Measurements from ENCODE around the gene KMT5C. TPM values are rescaled to one million over a fixed set of nuclear protein-coding genes. Genes with fewer than 3 reads are reported as not detected.

Gene KMT5C
- total RNA-seq, 2 experiments from 2014 or later: 22.8 to 36.1 TPM

DNA sequence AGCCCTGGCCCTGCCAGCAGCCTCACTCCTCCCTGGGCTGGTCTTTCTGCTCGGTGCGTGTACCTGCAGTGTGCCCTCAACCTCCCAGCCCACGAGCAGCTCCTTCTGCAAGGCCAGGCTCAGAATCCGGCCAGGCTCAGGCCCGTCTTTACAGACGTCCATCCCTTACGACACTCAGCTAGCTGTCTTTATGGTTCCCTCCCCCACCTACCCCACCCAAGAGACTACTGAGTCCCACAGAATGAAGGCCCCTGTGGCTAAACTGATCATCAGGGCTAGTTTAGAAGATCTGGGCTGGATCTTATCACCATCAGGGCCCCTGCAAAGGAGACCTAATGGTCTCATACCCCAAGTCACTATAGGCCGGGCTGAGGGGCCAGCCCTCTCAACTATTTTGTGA lies 25.3 kb upstream of the KMT5C start:
- H4K20me1 ChIP-seq (ENCODE audit: insufficient read depth, low read length): no peaks in the 10 kb centered on the region
- no peak for DNase-seq (ENCODE audit: low spot score)
- H3K36me3 ChIP-seq (ENCODE audit: insufficient read depth, low read length): peaks cover 5% of the 10 kb centered on the region
- no peaks in the 10 kb centered on the region for H3K9me3 ChIP-seq (ENCODE audit: low read length)
- no peak overlapping the region for H2AFZ ChIP-seq (ENCODE audit: low read length)
- no peak overlapping the region for H3K27ac ChIP-seq (ENCODE audit: low read depth, low read length, poor library complexity, severe bottlenecking)
- TF ChIP-seq EZH2phosphoT487 (IDR thresholded peaks at IDR 0.05; ENCODE audit: borderline replicate concordance, low read depth, low read length): no peak
- TF ChIP-seq, protein P1, sequence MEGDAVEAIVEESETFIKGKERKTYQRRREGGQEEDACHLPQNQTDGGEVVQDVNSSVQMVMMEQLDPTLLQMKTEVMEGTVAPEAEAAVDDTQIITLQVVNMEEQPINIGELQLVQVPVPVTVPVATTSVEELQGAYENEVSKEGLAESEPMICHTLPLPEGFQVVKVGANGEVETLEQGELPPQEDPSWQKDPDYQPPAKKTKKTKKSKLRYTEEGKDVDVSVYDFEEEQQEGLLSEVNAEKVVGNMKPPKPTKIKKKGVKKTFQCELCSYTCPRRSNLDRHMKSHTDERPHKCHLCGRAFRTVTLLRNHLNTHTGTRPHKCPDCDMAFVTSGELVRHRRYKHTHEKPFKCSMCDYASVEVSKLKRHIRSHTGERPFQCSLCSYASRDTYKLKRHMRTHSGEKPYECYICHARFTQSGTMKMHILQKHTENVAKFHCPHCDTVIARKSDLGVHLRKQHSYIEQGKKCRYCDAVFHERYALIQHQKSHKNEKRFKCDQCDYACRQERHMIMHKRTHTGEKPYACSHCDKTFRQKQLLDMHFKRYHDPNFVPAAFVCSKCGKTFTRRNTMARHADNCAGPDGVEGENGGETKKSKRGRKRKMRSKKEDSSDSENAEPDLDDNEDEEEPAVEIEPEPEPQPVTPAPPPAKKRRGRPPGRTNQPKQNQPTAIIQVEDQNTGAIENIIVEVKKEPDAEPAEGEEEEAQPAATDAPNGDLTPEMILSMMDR (conservative IDR thresholded peaks at IDR 0.05; ENCODE audit: low read length): no peak
- intact Hi-C loops (cut with micrococcal nuclease; ENCODE audit: unreplicated experiment): no loop called here
- no peaks in the 10 kb centered on the region for H3K79me2 ChIP-seq (ENCODE audit: insufficient read depth, low read depth, low read length)
- H3K4me3 ChIP-seq (ENCODE audit: low read depth, low read length, poor library complexity, severe bottlenecking): no peak overlapping the region
- H3K9me2 ChIP-seq (ENCODE audit: insufficient read depth, low read length): no peaks in the 10 kb centered on the region
- POLR2A ChIA-PET: no interaction called here
- H3K4me2 ChIP-seq (ENCODE audit: low read length): no peak overlapping the region
- no TSS peak for BruUV-seq (replicated peaks)
- peaks cover 21% of the 10 kb centered on the region for H3K4me1 ChIP-seq (ENCODE audit: insufficient read depth, low read length, poor library complexity, severe bottlenecking)
- CTCF ChIA-PET (ENCODE audit: unreplicated experiment): no interaction called here

- Histone ChIP-seq H2AFZ (ENCODE audit: low read length) (no peak overlapping the region), H3K4me3 (ENCODE audit: low read depth, low read length, poor library complexity, severe bottlenecking) (no peak overlapping the region), H3K79me2 (ENCODE audit: insufficient read depth, low read depth, low read length) (no peaks in the 10 kb centered on the region), H3K9me2 (ENCODE audit: insufficient read depth, low read length) (no peaks in the 10 kb centered on the region), H3K9me3 (ENCODE audit: low read length) (no peaks in the 10 kb centered on the region), H3K4me1 (ENCODE audit: insufficient read depth, low read length, poor library complexity, severe bottlenecking) (peaks cover 5% of the 10 kb centered on the region), H3K27ac (ENCODE audit: low read depth, low read length, poor library complexity, severe bottlenecking) (no peak overlapping the region), H3K36me3 (ENCODE audit: insufficient read depth, low read length) (no peaks in the 10 kb centered on the region), H3K4me2 (ENCODE audit: low read length) (no peak overlapping the region), H4K20me1 (ENCODE audit: insufficient read depth, low read length) (no peaks in the 10 kb centered on the region)
- no peak for DNase-seq (ENCODE audit: low spot score)
- POLR2A ChIA-PET: no interaction called here
- no TSS peak for BruUV-seq (replicated peaks)
- CTCF ChIA-PET (ENCODE audit: unreplicated experiment): interaction anchor here (0.6 kb wide), 1 partner anchor 23 kb away, joined by 4 read pairs; no protein-coding TSS in a partner anchor
- intact Hi-C loops (cut with micrococcal nuclease; ENCODE audit: unreplicated experiment): no loop called here
- TF ChIP-seq EZH2phosphoT487 (IDR thresholded peaks at IDR 0.05; ENCODE audit: borderline replicate concordance, low read depth, low read length): no peak
- TF ChIP-seq, protein P1 (conservative IDR thresholded peaks at IDR 0.05; ENCODE audit: low read length): no peak
Observed at GRCh38 chr19:55315956-55316525, 23.6 kb upstream of the KMT5C start.

- no peak for DNase-seq (ENCODE audit: low spot score)
- ChIA-PET POLR2A (interaction anchor here (0.6 kb wide), 1 partner anchor 9 kb away, joined by 3 read pairs; no protein-coding TSS in a partner anchor), CTCF (ENCODE audit: unreplicated experiment) (no interaction called here)
- H3K36me3 ChIP-seq (ENCODE audit: insufficient read depth, low read length): no peaks in the 10 kb centered on the region
- no peak overlapping the region for H3K27ac ChIP-seq (ENCODE audit: low read depth, low read length, poor library complexity, severe bottlenecking)
- BruUV-seq (replicated peaks): no TSS peak
- H2AFZ ChIP-seq (ENCODE audit: low read length): no peak overlapping the region
- no peak overlapping the region for H3K4me2 ChIP-seq (ENCODE audit: low read length)
- no peaks in the 10 kb centered on the region for H3K9me2 ChIP-seq (ENCODE audit: insufficient read depth, low read length)
- H3K79me2 ChIP-seq (ENCODE audit: insufficient read depth, low read depth, low read length): no peaks in the 10 kb centered on the region
- intact Hi-C loops (cut with micrococcal nuclease; ENCODE audit: unreplicated experiment): no loop called here
- H3K4me3 ChIP-seq (ENCODE audit: low read depth, low read length, poor library complexity, severe bottlenecking): no peak overlapping the region
- H4K20me1 ChIP-seq (ENCODE audit: insufficient read depth, low read length): no peaks in the 10 kb centered on the region
- H3K4me1 ChIP-seq (ENCODE audit: insufficient read depth, low read length, poor library complexity, severe bottlenecking): no peaks in the 10 kb centered on the region
- no peak for TF ChIP-seq EZH2phosphoT487 (IDR thresholded peaks at IDR 0.05; ENCODE audit: borderline replicate concordance, low read depth, low read length)
- TF ChIP-seq, protein P1 (conservative IDR thresholded peaks at IDR 0.05; ENCODE audit: low read length): no peak
- no peaks in the 10 kb centered on the region for H3K9me3 ChIP-seq (ENCODE audit: low read length)
Observed at GRCh38 chr19:55316646-55317045, 23.0 kb upstream of the KMT5C start.

All from OCI-LY7 (cell line).